ENCODE data around the gene CDK11B. TPM values are rescaled to one million over a fixed set of nuclear protein-coding genes. Genes with fewer than 3 reads are reported as not detected.
"Not testable (repeated sequence)": the region's sequence is repeated elsewhere in the genome, so short reads cannot be mapped to it uniquely, and the experiment has no call there.

The CDK11B gene
- total RNA-seq, 1 experiment from 2014 or later: 30.1 TPM

GRCh38 chr1:1692324-1692713, 33.5 kb upstream of the CDK11B start:
- not testable (repeated sequence) for H3K9me3 ChIP-seq (ENCODE audit: control insufficient read depth, low read depth, low read length); H3K4me1 ChIP-seq (ENCODE audit: insufficient read depth, low read length); H2AK5ac ChIP-seq (ENCODE audit: insufficient read length, low read length); H4K5ac ChIP-seq (ENCODE audit: insufficient read length, low read depth, low read length); H3K4ac ChIP-seq (ENCODE audit: low read depth, low read length); H3K36me3 Mint-ChIP-seq (ENCODE audit: insufficient read depth in 1 of 3, low read depth in 3 of 3); H3K9ac ChIP-seq (ENCODE audit: extremely low read depth, insufficient read length, low read length); H3K4me1 Mint-ChIP-seq; H3K79me1 ChIP-seq (ENCODE audit: insufficient read depth, low read depth, low read length, poor library complexity, severe bottlenecking); H2BK120ac ChIP-seq (ENCODE audit: low read depth, low read length, poor library complexity, severe bottlenecking); H3K27ac Mint-ChIP-seq; H3K18ac ChIP-seq (ENCODE audit: insufficient read length, low read depth, low read length); H2AFZ ChIP-seq (ENCODE audit: low read length); H4K91ac ChIP-seq (ENCODE audit: insufficient read length, low read depth, low read length); H3K27ac ChIP-seq (ENCODE audit: insufficient read length, low read depth, low read length); H3K9me3 Mint-ChIP-seq; H3K56ac ChIP-seq (ENCODE audit: insufficient read length, low read depth, low read length); H3K79me2 ChIP-seq (ENCODE audit: insufficient read depth, low read length); H2BK15ac ChIP-seq (ENCODE audit: low read depth, low read length); H3K27me3 ChIP-seq (ENCODE audit: insufficient read depth, low read length); H3T11ph ChIP-seq (ENCODE audit: low read length); H2BK12ac ChIP-seq (ENCODE audit: insufficient read length, low read depth, low read length); H2BK20ac ChIP-seq (ENCODE audit: low read depth, low read length, poor library complexity, severe bottlenecking); H3K23ac ChIP-seq (ENCODE audit: insufficient read length, low read depth, low read length); H4K20me1 ChIP-seq (ENCODE audit: control insufficient read depth, insufficient read depth, insufficient read length); H3K14ac ChIP-seq (ENCODE audit: insufficient read depth, low read length); H4K8ac ChIP-seq (replicated peaks; ENCODE audit: insufficient read length, low read depth, low read length); H3K23me2 ChIP-seq (ENCODE audit: insufficient read length, low read depth, low read length, poor library complexity, severe bottlenecking); H3K27me3 Mint-ChIP-seq (ENCODE audit: low read depth); H2BK5ac ChIP-seq (ENCODE audit: insufficient read length, low read length); H3K4me2 ChIP-seq (ENCODE audit: insufficient read depth, insufficient read length, low read length)
- WGBS (ENCODE audit: extremely low coverage, insufficient read length, low lambda C conversion rate): no CpG with 5 or more reads among the region's 45 CpGs
- peak overlapping the region; percentile 65 to 72; a peak in 4 of 5 replicates for H3K4me3 Mint-ChIP-seq
- peak; percentile 55 for DNase-seq

- not testable (repeated sequence) for H4K91ac ChIP-seq (ENCODE audit: insufficient read length, low read depth, low read length); H2AFZ ChIP-seq (ENCODE audit: low read length); H3K23ac ChIP-seq (ENCODE audit: insufficient read length, low read depth, low read length); H3K4ac ChIP-seq (ENCODE audit: low read depth, low read length); H3K27ac ChIP-seq (ENCODE audit: insufficient read length, low read depth, low read length); H3T11ph ChIP-seq (ENCODE audit: low read length); H2BK15ac ChIP-seq (ENCODE audit: low read depth, low read length); H3K27ac Mint-ChIP-seq; H2BK5ac ChIP-seq (ENCODE audit: insufficient read length, low read length); H3K4me1 ChIP-seq (ENCODE audit: insufficient read depth, low read length); H4K20me1 ChIP-seq (ENCODE audit: control insufficient read depth, insufficient read depth, insufficient read length); H3K18ac ChIP-seq (ENCODE audit: insufficient read length, low read depth, low read length); H2AK5ac ChIP-seq (ENCODE audit: insufficient read length, low read length); H3K9ac ChIP-seq (ENCODE audit: extremely low read depth, insufficient read length, low read length); DNase-seq; H2BK12ac ChIP-seq (ENCODE audit: insufficient read length, low read depth, low read length); H3K9me3 ChIP-seq (ENCODE audit: control insufficient read depth, low read depth, low read length); H3K14ac ChIP-seq (ENCODE audit: insufficient read depth, low read length); H3K36me3 Mint-ChIP-seq (ENCODE audit: insufficient read depth in 1 of 3, low read depth in 3 of 3); H3K27me3 ChIP-seq (ENCODE audit: insufficient read depth, low read length); H3K23me2 ChIP-seq (ENCODE audit: insufficient read length, low read depth, low read length, poor library complexity, severe bottlenecking); H3K4me2 ChIP-seq (ENCODE audit: insufficient read depth, insufficient read length, low read length); H3K4me3 Mint-ChIP-seq; H3K9me3 Mint-ChIP-seq; H3K4me1 Mint-ChIP-seq; H4K8ac ChIP-seq (replicated peaks; ENCODE audit: insufficient read length, low read depth, low read length); H3K79me2 ChIP-seq (ENCODE audit: insufficient read depth, low read length); H3K27me3 Mint-ChIP-seq (ENCODE audit: low read depth); H4K5ac ChIP-seq (ENCODE audit: insufficient read length, low read depth, low read length); H3K56ac ChIP-seq (ENCODE audit: insufficient read length, low read depth, low read length); H2BK120ac ChIP-seq (ENCODE audit: low read depth, low read length, poor library complexity, severe bottlenecking); H2BK20ac ChIP-seq (ENCODE audit: low read depth, low read length, poor library complexity, severe bottlenecking); H3K79me1 ChIP-seq (ENCODE audit: insufficient read depth, low read depth, low read length, poor library complexity, severe bottlenecking)
- WGBS (ENCODE audit: extremely low coverage, insufficient read length, low lambda C conversion rate): no CpG with 5 or more reads among the region's 16 CpGs
Observed at GRCh38 chr1:1691443-1691842, 32.6 kb upstream of the CDK11B start.

All from H9 (cell line).